PFSK-1 (cell line): ENCODE measurements around the gene IFNA6.

Experiments used
- FOXP2 ChIP-seq: optimal IDR thresholded peaks from 2 replicates; pipeline ENCODE3; 2011; ENCODE audit warnings: borderline replicate concordance, control low read depth, inconsistent platforms; ENCODE audit not compliant: insufficient read depth; ENCODE audit errors: extremely low read length, extremely low read depth
- POLR2AphosphoS5 ChIP-seq: IDR thresholded peaks from 2 replicates; pipeline ENCODE4 v1.6.1; 2012; ENCODE audit warnings: low read depth, mild to moderate bottlenecking, control low read depth, low read length, moderate library complexity
- SIN3A ChIP-seq: IDR thresholded peaks from 2 replicates; pipeline ENCODE4 v1.6.1; 2012; ENCODE audit warnings: mild to moderate bottlenecking, low read length, moderate library complexity, borderline replicate concordance; ENCODE audit not compliant: insufficient read depth
- TAF1 ChIP-seq: IDR thresholded peaks from 2 replicates; pipeline ENCODE4 v1.6.1; 2012; ENCODE audit warnings: low read length, control low read depth, borderline replicate concordance; ENCODE audit not compliant: insufficient read depth
- TF ChIP-seq, protein P1 (sequence below), 2 experiments: IDR thresholded peaks; 2 replicates each; pipeline versions ENCODE4 v1.6.1 to v1.8.0; 2011 to 2012; ENCODE audit warnings: low read depth in 2 of 2, low read length in 2 of 2, control low read depth in 1 of 2, inconsistent platforms in 1 of 2, mild to moderate bottlenecking in 1 of 2, moderate library complexity in 1 of 2; ENCODE audit not compliant: insufficient read depth in 1 of 2

DNA sequence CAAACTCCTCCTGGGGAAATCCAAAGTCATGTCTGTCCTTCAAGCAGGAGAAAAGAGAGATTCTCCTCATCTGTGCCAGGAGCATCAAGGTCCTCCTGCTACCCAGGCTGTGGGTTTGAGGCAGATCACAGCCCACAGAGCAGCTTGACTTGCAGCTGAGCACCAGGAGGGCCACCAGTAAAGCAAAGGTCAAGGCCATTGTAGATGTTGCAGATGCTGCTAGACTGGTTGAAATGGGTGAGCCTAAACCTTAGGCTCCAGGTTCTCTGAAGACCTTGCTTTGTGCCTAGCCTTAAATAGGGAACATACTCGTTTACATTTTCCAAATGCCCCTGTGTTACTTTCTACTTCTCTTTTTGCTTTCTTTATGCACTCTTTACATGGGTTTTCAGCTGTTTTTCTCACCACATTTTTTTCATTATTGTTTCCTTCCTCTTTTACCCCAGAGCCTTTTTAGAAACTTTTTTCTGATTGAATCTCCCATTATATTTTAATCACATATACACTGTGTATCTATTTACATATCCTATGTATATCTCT lies 34.5 kb upstream of the IFNA6 start, which contains the start of gene IFNA2:
- TF ChIP-seq POLR2AphosphoS5 (no peak), TAF1 (no peak), FOXP2 (no peak), SIN3A (no peak)
- TF ChIP-seq, protein P1, sequence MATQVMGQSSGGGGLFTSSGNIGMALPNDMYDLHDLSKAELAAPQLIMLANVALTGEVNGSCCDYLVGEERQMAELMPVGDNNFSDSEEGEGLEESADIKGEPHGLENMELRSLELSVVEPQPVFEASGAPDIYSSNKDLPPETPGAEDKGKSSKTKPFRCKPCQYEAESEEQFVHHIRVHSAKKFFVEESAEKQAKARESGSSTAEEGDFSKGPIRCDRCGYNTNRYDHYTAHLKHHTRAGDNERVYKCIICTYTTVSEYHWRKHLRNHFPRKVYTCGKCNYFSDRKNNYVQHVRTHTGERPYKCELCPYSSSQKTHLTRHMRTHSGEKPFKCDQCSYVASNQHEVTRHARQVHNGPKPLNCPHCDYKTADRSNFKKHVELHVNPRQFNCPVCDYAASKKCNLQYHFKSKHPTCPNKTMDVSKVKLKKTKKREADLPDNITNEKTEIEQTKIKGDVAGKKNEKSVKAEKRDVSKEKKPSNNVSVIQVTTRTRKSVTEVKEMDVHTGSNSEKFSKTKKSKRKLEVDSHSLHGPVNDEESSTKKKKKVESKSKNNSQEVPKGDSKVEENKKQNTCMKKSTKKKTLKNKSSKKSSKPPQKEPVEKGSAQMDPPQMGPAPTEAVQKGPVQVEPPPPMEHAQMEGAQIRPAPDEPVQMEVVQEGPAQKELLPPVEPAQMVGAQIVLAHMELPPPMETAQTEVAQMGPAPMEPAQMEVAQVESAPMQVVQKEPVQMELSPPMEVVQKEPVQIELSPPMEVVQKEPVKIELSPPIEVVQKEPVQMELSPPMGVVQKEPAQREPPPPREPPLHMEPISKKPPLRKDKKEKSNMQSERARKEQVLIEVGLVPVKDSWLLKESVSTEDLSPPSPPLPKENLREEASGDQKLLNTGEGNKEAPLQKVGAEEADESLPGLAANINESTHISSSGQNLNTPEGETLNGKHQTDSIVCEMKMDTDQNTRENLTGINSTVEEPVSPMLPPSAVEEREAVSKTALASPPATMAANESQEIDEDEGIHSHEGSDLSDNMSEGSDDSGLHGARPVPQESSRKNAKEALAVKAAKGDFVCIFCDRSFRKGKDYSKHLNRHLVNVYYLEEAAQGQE (IDR thresholded peaks at IDR 0.05; ENCODE audit: insufficient read depth in 1 of 2, low read depth in 2 of 2, low read length in 2 of 2): no peak
